K562 (cell line): ENCODE data around the gene PNMA8C. TPM values are rescaled to one million over a fixed set of nuclear protein-coding genes. Genes with fewer than 3 reads are reported as not detected.

ENCODE experiments used
- ATAC-seq: fragments of 200-7000 bp; cut with Tn5 transposase; 3 replicates; pipeline ENCODE4 v1.9.1; 2020; ENCODE audit warnings: moderate library complexity
- BruUV-seq: library from RNA; stranded (reverse); fragments of 400-500 nt; replicated peaks from 2 replicates; lab custom pipeline; 2021; lab: Mats Ljungman, UMichigan
- CTCF ChIA-PET: fragments of 300-600 bp; formaldehyde crosslinking; extraction: SDS; loops from one replicate; lab custom pipeline; 2021; ENCODE audit warnings: low intra/inter-chr PET ratio; lab: Yijun Ruan, JAX
- POLR2A ChIA-PET: fragments of 300-600, 350-650 bp; sonication (Branson Sonifier 250); formaldehyde crosslinking; extraction: SDS; loops from one replicate; lab custom pipeline; 2021; ENCODE audit warnings: antibody characterized with exemption, inconsistent platforms; lab: Yijun Ruan, JAX
- DNase-seq, 4 experiments: peaks; one replicate each; pipeline versions ENCODE4 v3.0.0 to v3.0.0-alpha.2; 2011 to 2018; ENCODE audit warnings: low spot score in 3 of 4, mixed read lengths in 3 of 4; ENCODE audit errors: extremely low read depth in 1 of 4
- FAIRE-seq: peaks from 2 replicates; lab custom pipeline; 2011; peaks lifted over from hg19 to GRCh38; lab: Jason Lieb, UNC
- H2AFZ ChIP-seq: 2 replicates; pipeline ENCODE4 v1.6.0; 2011; ENCODE audit warnings: low read depth, low read length, control low read depth, inconsistent platforms
- H3K27ac ChIP-seq: fragments of 200-600 bp; 3 replicates; pipeline ENCODE4 v1.8.0; 2011; ENCODE audit warnings: low read depth, mild to moderate bottlenecking, control low read depth, inconsistent platforms, low read length, moderate library complexity, mixed read lengths; ENCODE audit errors: extremely low read depth
- H3K27me3 ChIP-seq, 2 experiments: fragments of 300-600 bp in 1 of 2; 2 replicates in 1 of 2; 3 replicates in 1 of 2; pipeline versions ENCODE4 v1.6.0 to v1.8.0; 2011; ENCODE audit warnings: inconsistent platforms in 2 of 2, low read length in 2 of 2, mild to moderate bottlenecking in 1 of 2, mixed read lengths in 1 of 2, moderate library complexity in 1 of 2; ENCODE audit not compliant: control insufficient read depth in 2 of 2, insufficient read depth in 2 of 2
- H3K36me3 ChIP-seq: fragments of 300-600 bp; 3 replicates; pipeline ENCODE4 v1.8.0; 2011; ENCODE audit warnings: mild to moderate bottlenecking, low read length, inconsistent platforms; ENCODE audit not compliant: control insufficient read depth, insufficient read depth
- H3K4me1 ChIP-seq, 2 experiments: fragments of 200-600 bp in 1 of 2; replicated peaks in 1 of 2; 2 replicates in 1 of 2; 3 replicates in 1 of 2; pipeline versions ENCODE4 v1.5.1 to v1.8.0; 2011; ENCODE audit warnings: inconsistent platforms in 2 of 2, low read length in 2 of 2, mild to moderate bottlenecking in 1 of 2, mixed read lengths in 1 of 2, moderate library complexity in 1 of 2; ENCODE audit not compliant: control insufficient read depth in 2 of 2, insufficient read depth in 2 of 2
- H3K4me2 ChIP-seq: 2 replicates; pipeline ENCODE4 v1.6.1; 2011; ENCODE audit warnings: low read length, control low read depth, inconsistent platforms, mixed read lengths; ENCODE audit not compliant: insufficient read depth
- H3K4me3 ChIP-seq: fragments of 200-600 bp; sonication (generic), shearing (Covaris generic); 2 replicates; pipeline ENCODE4 v1.5.1; 2016; ENCODE audit warnings: control low read depth, inconsistent platforms
- H3K79me2 ChIP-seq: fragments of 200-600 bp; 3 replicates; pipeline ENCODE4 v1.8.0; 2011; ENCODE audit warnings: low read length, inconsistent platforms; ENCODE audit not compliant: control insufficient read depth, insufficient read depth
- H3K9ac ChIP-seq, 2 experiments: 2 replicates each; pipeline versions ENCODE4 v1.6.0 to v1.6.1; 2011; ENCODE audit warnings: low read depth in 2 of 2, low read length in 2 of 2, control low read depth in 1 of 2, inconsistent platforms in 1 of 2, mild to moderate bottlenecking in 1 of 2, mixed read lengths in 1 of 2; ENCODE audit not compliant: insufficient read depth in 1 of 2
- H3K9me1 ChIP-seq: one replicate; pipeline ENCODE4 v1.6.0; 2011; ENCODE audit warnings: inconsistent platforms, mild to moderate bottlenecking, low read length, moderate library complexity; ENCODE audit not compliant: control insufficient read depth, insufficient read depth
- H3K9me3 ChIP-seq: replicated peaks from 2 replicates; pipeline ENCODE4 v1.5.1; 2011; ENCODE audit warnings: low read depth, low read length, inconsistent platforms; ENCODE audit not compliant: control insufficient read depth, insufficient read depth
- H4K20me1 ChIP-seq: replicated peaks from 2 replicates; pipeline ENCODE4 v1.6.1; 2011; ENCODE audit warnings: low read length, inconsistent platforms, mixed read lengths; ENCODE audit not compliant: control insufficient read depth, insufficient read depth
- GABPB1 ChIP-seq: sonication (generic); formaldehyde crosslinking; IDR thresholded peaks from 2 replicates; pipeline ENCODE4 v1.8.0; 2022; ENCODE audit warnings: mild to moderate bottlenecking, missing genetic modification reagents
- NKRF ChIP-seq: fragments of 450-650 bp; IDR thresholded peaks from 2 replicates; pipeline ENCODE4 v1.6.1; 2016; ENCODE audit warnings: borderline replicate concordance
- PRDM10 ChIP-seq: fragments of 450-650 bp; IDR thresholded peaks from 2 replicates; pipeline ENCODE4 v1.6.1; 2018; ENCODE audit not compliant: partially characterized antibody
- ZFP36 ChIP-seq: fragments of 150-350 bp; IDR thresholded peaks from 2 replicates; pipeline ENCODE4 v1.6.1; 2018; ENCODE audit warnings: low read length, low read depth; ENCODE audit not compliant: partially characterized antibody
- ZNF583 ChIP-seq: fragments of 250-450 bp; sonication (Bioruptor Pico); IDR thresholded peaks from 2 replicates; pipeline ENCODE4 v1.4.0; 2020
- WGBS: fragments of 100-300 bp; shearing (Covaris generic); methylation state at CpG from one replicate; pipeline ENCODE4 v1.1.6; 2016; ENCODE audit warnings: low coverage, mixed read lengths; ENCODE audit not compliant: insufficient coverage; ENCODE audit errors: missing lambda C conversion rate; 5-methylcytosine and 5-hydroxymethylcytosine counted together
- in situ Hi-C: fragments of 300-500 bp; cut with MboI; formaldehyde crosslinking; loops from 4 replicates; pipeline ENCODE4 v1.15.0; 2018; ENCODE audit warnings: inconsistent platforms, mixed read lengths
- intact Hi-C: fragments of 100-400 bp; cut with micrococcal nuclease; formaldehyde crosslinking; loops from 2 replicates; pipeline ENCODE4 v1.14.2; 2022
- polyA plus RNA-seq, 8 experiments: library from polyadenylated mRNA; depleted of rRNA in 4 of 8; stranded (reverse) in 5 of 8; unstranded in 3 of 8; fragments of >200 nt; fragmentation: Nextera tagmentation in 2 of 8; fragmentation: Illumina TruSeq in 1 of 8; extraction: Ambion mirVana in 2 of 8; extraction: Trizol in 1 of 8; gene quantifications; 2 replicates each; pipeline versions ENCODE4 v1.2.1 to v1.2.3, GENCODE V29; 2011 to 2014; ENCODE audit warnings: inconsistent platforms in 1 of 8, missing spikeins in 1 of 8
- total RNA-seq, 7 experiments: library from RNA; depleted of rRNA in 6 of 7; stranded (reverse); fragments of >200 nt in 6 of 7; fragmentation: Illumina TruSeq in 2 of 7; extraction: Trizol in 2 of 7; gene quantifications; 2 replicates each; pipeline versions ENCODE4 v1.2.1 to v1.2.3, GENCODE V29; 2011 to 2021; ENCODE audit warnings: low replicate concordance in 1 of 7
- TF ChIP-seq, protein P1 (sequence below): IDR thresholded peaks from 2 replicates; pipeline ENCODE4 v1.6.1; 2011; ENCODE audit not compliant: insufficient read length; ENCODE audit errors: extremely low read depth
- TF ChIP-seq, protein P2 (sequence below), 3 experiments: fragments of 200-800 bp in 1 of 3; sonication (Bioruptor generic) in 1 of 3; sonication (generic) in 1 of 3; formaldehyde crosslinking in 1 of 3; IDR thresholded peaks; 2 replicates each; pipeline versions ENCODE4 v1.6.1 to v1.8.0; 2016 to 2022; ENCODE audit warnings: mild to moderate bottlenecking in 2 of 3, missing compliant biosample characterization in 2 of 3, missing genetic modification characterization in 2 of 3, missing genetic modification reagents in 1 of 3

The PNMA8C gene
- total and polyA plus RNA-seq, 9 of the 15 experiments (the other 6 are each of a cell fraction or from before 2014, with no cell fraction given) = 0.04 to 0.05 (median 0.05) TPM; not detected in 6

GRCh38 chr19:46412650-46413261, 16.0 kb downstream of the PNMA8C start:
- ChIA-PET POLR2A (interaction anchor here (0.5 to 1.3 kb wide), 6 partner anchors 8 to 369 kb away, joined by 3 to 9 read pairs (median 3); no protein-coding TSS in a partner anchor), CTCF (no interaction called here)
- Histone ChIP-seq H3K27ac (peak overlapping the region; percentile 92), H3K4me2 (peak overlapping the region; percentile 91), H3K79me2 (peaks cover 40% of the 10 kb centered on the region), H3K4me3 (peak overlapping the region; percentile 63), H4K20me1 (peaks cover 18% of the 10 kb centered on the region; the same call in 1 of the 2 replicates), H3K9me1 (peaks cover 4% of the 10 kb centered on the region), H3K4me1 (peaks cover 38 to 73% of the 10 kb centered on the region in 2 experiments), H3K27me3 (no peaks in the 10 kb centered on the region), H3K9me3 (peaks cover 5% of the 10 kb centered on the region), H2AFZ (peak overlapping the region; percentile 94), H3K9ac (peak overlapping the region; percentile 91 to 97), H3K36me3 (peaks cover 18% of the 10 kb centered on the region)
- intact Hi-C loops = no loop called here
- ATAC-seq = peak; percentile 9
- under 1% methylated on average over 26 of the region's 29 CpGs for WGBS
- peak in 3 of 4 experiments; percentile 23 to 40 (median 39) for DNase-seq
- in situ Hi-C loops = no loop called here
- BruUV-seq = no TSS peak
- no peak for FAIRE-seq
- peak; percentile 25 for TF ChIP-seq PRDM10
- 0 out of 2 replicates have a peak, but pooled peaks have one; percentile 4 for TF ChIP-seq GABPB1 (CRISPR knock-in tag)
- TF ChIP-seq ZNF583 = 0 out of 2 replicates have a peak, but pooled peaks have one; percentile 34
- TF ChIP-seq, protein P1, sequence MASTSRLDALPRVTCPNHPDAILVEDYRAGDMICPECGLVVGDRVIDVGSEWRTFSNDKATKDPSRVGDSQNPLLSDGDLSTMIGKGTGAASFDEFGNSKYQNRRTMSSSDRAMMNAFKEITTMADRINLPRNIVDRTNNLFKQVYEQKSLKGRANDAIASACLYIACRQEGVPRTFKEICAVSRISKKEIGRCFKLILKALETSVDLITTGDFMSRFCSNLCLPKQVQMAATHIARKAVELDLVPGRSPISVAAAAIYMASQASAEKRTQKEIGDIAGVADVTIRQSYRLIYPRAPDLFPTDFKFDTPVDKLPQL = no peak
- TF ChIP-seq, protein P2, sequence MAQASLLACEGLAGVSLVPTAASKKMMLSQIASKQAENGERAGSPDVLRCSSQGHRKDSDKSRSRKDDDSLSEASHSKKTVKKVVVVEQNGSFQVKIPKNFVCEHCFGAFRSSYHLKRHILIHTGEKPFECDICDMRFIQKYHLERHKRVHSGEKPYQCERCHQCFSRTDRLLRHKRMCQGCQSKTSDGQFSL (CRISPR knock-in tag; IDR thresholded peaks at IDR 0.05) = 0 out of 2 replicates have a peak, but pooled peaks have one; percentile 7
- TF ChIP-seq, protein P2 (tag; IDR thresholded peaks at IDR 0.05) = no peak
- TF ChIP-seq NKRF = 0 out of 2 replicates have a peak, but pooled peaks have one; percentile 29
- TF ChIP-seq ZFP36 = peak; percentile 24
